Measurements from ENCODE around the gene DBH. TPM values are rescaled to one million over a fixed set of nuclear protein-coding genes. Genes with fewer than 3 reads are reported as not detected.

The DBH gene
- total RNA-seq, 1 donor from 2014 or later, result not detected

DNA sequence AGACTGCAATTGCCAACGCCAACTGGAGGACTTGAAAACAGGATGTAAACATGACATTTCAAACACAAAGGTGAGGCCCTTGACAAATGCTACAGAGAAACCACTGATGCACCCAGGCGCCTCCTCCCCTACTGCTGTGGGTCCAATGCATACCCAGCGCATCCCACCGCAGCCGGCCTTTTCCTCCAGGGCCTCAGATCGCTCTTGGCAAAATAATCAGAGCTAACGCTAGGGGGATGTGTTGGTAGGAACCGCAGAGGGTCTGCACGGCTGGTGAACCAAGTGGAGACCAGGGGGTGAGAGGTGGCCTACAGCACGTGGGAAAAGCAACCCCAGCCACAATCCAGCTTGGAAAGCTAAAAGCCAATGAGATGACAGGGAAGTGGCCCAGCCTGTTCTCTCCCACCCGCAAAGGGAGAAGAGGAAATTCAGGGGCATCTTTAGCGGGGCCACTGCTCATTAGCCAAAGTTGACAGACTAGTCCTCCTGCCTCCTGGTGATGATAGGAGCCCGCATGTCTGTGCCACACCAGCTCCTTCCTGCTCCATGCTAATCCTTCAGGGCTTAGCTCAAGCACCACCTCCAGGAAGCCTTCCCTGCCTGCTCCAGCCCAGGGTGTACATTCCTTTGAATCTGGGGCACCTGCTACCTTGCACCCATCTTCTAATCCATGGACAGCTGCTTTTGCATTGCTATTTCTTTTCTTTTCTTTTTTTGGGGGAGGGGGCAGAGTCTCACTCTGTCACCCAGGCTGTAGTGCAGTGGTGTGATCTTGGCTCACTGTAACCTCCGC is 32.8 kb upstream of the DBH start:
- no peak overlapping the region for H3K27ac ChIP-seq (ENCODE audit: low read depth, low read length)
- H3K36me3 ChIP-seq (ENCODE audit: control insufficient read depth in 3 of 3, insufficient read depth in 3 of 3, low read length in 3 of 3), result no peaks in the 10 kb centered on the region
- H3K27me3 ChIP-seq (ENCODE audit: control insufficient read depth in 3 of 3, insufficient read depth in 3 of 3, low read length in 3 of 3), result peaks cover 52 to 71% (median 61%) of the 10 kb centered on the region in 3 donors
- no peak overlapping the region for H3K9ac ChIP-seq (ENCODE audit: low read depth in 1 of 3, low read length in 3 of 3)
- H3K9me3 ChIP-seq (ENCODE audit: control insufficient read depth in 3 of 3, low read length in 3 of 3), result peaks cover 0 to 4% (median 2%) of the 10 kb centered on the region in 3 donors
- no peak overlapping the region for H3K4me3 ChIP-seq (ENCODE audit: low read length in 3 of 3)
- H3K4me1 ChIP-seq (ENCODE audit: control insufficient read depth in 3 of 3, insufficient read depth in 3 of 3, low read length in 3 of 3), result no peaks in the 10 kb centered on the region

DNA sequence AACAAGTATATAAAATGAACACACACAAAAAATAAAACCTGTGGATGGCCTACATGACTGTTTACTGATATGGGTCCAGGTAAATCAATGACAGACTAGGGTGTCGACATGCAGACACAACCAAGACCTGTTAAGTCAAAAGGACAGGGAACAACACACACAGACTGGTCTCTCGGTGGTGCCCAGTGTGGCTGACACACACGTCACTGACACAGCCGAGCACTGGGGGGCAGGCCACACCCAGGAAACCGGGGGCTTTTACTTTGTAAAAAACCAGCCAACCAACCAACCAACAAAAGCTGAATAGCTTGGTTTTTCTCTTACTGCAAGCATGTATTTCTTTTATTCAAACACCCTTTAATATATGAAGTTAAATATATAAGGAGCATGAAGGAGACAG is 31.9 kb upstream of the DBH start:
- Histone ChIP-seq H3K9me3 (ENCODE audit: control insufficient read depth in 3 of 3, low read length in 3 of 3) (peaks cover 0 to 3% (median 2%) of the 10 kb centered on the region in 3 donors), H3K27me3 (ENCODE audit: control insufficient read depth in 3 of 3, insufficient read depth in 3 of 3, low read length in 3 of 3) (peaks cover 58 to 77% (median 68%) of the 10 kb centered on the region in 3 donors), H3K4me1 (ENCODE audit: control insufficient read depth in 3 of 3, insufficient read depth in 3 of 3, low read length in 3 of 3) (no peaks in the 10 kb centered on the region), H3K9ac (ENCODE audit: low read depth in 1 of 3, low read length in 3 of 3) (no peak overlapping the region), H3K4me3 (ENCODE audit: low read length in 3 of 3) (no peak overlapping the region), H3K36me3 (ENCODE audit: control insufficient read depth in 3 of 3, insufficient read depth in 3 of 3, low read length in 3 of 3) (no peaks in the 10 kb centered on the region), H3K27ac (ENCODE audit: low read depth, low read length) (no peak overlapping the region)

DNA sequence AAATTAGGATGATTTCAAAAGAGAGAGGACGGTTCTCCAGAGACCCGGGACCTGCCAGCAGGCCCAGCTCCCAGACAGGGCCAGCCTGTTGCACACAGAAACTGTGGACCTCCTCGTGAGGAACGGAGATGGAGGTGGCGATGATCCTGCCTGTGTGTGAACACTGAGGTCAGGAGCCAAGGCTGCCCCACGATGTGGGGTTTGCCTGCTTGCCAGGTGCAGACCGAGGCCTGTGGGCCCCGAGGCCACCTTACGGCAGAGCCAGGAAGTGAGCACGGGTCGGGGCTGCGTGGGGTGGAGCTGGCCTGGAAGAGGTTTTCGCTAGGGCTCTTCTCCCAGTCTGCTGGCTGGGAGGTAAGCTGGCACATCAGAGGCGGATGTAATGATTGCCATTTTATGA is 31.3 kb upstream of the DBH start:
- Histone ChIP-seq H3K4me1 (ENCODE audit: control insufficient read depth in 3 of 3, insufficient read depth in 3 of 3, low read length in 3 of 3) (no peaks in the 10 kb centered on the region), H3K4me3 (ENCODE audit: low read length in 3 of 3) (no peak overlapping the region), H3K27me3 (ENCODE audit: control insufficient read depth in 3 of 3, insufficient read depth in 3 of 3, low read length in 3 of 3) (peaks cover 62 to 78% (median 73%) of the 10 kb centered on the region in 3 donors), H3K36me3 (ENCODE audit: control insufficient read depth in 3 of 3, insufficient read depth in 3 of 3, low read length in 3 of 3) (no peaks in the 10 kb centered on the region), H3K9me3 (ENCODE audit: control insufficient read depth in 3 of 3, low read length in 3 of 3) (no peaks in the 10 kb centered on the region), H3K9ac (ENCODE audit: low read depth in 1 of 3, low read length in 3 of 3) (no peak overlapping the region), H3K27ac (ENCODE audit: low read depth, low read length) (no peak overlapping the region)

DNA sequence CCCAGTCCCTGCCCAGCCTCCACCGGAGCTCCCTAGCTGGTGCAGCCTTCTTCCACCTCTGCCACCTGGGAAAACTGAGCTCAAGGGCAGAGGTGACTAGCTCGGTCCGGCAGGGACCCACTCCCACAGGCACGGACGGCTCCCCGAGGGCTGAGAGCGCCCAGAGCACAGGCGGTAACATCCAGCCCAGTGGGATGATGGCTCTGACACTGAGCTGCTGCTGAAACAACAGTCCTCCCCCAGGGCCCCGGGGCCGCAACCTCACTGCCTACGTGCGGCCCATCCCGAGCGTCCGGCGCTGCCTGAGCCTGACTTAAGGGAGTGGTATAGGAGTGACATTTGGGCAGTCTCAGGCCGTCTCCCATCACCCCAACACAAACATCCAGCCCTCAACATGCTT is 30.7 kb upstream of the DBH start:
- Histone ChIP-seq H3K9me3 (ENCODE audit: control insufficient read depth in 3 of 3, low read length in 3 of 3) (no peaks in the 10 kb centered on the region), H3K9ac (ENCODE audit: low read depth in 1 of 3, low read length in 3 of 3) (no peak overlapping the region), H3K4me3 (ENCODE audit: low read length in 3 of 3) (no peak overlapping the region), H3K4me1 (ENCODE audit: control insufficient read depth in 3 of 3, insufficient read depth in 3 of 3, low read length in 3 of 3) (no peaks in the 10 kb centered on the region), H3K27me3 (ENCODE audit: control insufficient read depth in 3 of 3, insufficient read depth in 3 of 3, low read length in 3 of 3) (peaks cover 67 to 83% (median 76%) of the 10 kb centered on the region in 3 donors), H3K27ac (ENCODE audit: low read depth, low read length) (no peak overlapping the region), H3K36me3 (ENCODE audit: control insufficient read depth in 3 of 3, insufficient read depth in 3 of 3, low read length in 3 of 3) (no peaks in the 10 kb centered on the region)

DNA sequence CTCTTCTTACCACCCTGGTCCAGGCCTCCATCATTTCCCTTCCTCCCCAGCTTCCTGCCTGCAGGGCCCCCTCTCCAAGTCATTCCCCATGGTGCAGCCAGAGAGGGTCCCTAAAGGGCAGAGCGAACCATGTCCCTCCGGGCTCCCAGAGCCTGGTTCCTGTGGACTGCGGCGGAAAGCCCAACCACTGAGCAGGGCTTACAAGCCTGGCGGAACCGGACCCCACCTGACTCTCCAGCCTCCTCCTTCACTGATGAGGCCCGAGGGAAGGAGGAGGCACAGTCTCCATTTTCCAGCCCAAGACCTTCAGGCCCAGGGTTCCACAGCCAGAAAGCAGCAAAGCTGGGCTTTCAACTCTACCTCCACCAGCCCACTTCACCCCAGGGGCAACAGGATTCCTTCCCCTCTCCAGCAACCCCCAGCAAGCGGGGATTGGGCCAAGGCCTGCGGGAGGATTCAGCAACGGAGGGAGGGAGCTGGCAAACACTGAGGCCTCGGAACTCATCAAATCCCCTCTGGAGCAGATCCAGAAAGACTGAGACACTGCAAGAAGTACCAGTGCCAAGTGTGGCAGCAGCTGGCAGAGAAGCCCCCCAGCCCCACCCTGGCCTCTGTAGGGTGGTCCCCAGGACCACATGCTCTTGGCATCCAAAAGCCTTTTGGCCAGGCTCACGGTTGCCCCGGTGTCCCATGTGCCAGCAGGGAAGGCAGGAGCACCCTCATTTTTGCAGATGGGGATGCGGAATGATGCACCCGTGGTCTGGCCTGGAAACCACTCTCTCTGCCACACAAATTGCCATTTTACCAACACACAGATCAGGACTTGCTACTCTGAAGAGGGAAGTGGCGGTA is 30.1 kb upstream of the DBH start:
- Histone ChIP-seq H3K27ac (ENCODE audit: low read depth, low read length) (no peak overlapping the region), H3K4me3 (ENCODE audit: low read length in 3 of 3) (no peak overlapping the region), H3K36me3 (ENCODE audit: control insufficient read depth in 3 of 3, insufficient read depth in 3 of 3, low read length in 3 of 3) (no peaks in the 10 kb centered on the region), H3K27me3 (ENCODE audit: control insufficient read depth in 3 of 3, insufficient read depth in 3 of 3, low read length in 3 of 3) (peaks cover 74 to 89% (median 76%) of the 10 kb centered on the region in 3 donors), H3K9ac (ENCODE audit: low read depth in 1 of 3, low read length in 3 of 3) (no peak overlapping the region), H3K4me1 (ENCODE audit: control insufficient read depth in 3 of 3, insufficient read depth in 3 of 3, low read length in 3 of 3) (no peaks in the 10 kb centered on the region), H3K9me3 (ENCODE audit: control insufficient read depth in 3 of 3, low read length in 3 of 3) (no peaks in the 10 kb centered on the region)

DNA sequence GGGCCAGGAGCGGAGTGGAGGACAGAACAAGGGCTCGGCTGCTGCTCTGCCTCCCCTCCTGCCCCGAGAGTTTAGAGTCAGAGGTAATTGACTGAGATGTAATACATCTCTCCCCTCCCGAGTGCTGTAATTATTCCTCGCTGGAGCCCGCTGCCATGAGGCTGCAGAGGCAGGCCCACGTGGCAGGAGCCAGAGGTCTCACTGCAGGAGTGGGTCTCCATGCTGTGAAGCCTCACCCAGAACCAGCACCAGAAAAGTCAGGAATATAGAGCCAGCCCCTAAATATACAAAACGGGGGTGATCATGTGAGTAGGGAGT is 29.5 kb upstream of the DBH start:
- Histone ChIP-seq H3K9me3 (ENCODE audit: control insufficient read depth in 3 of 3, low read length in 3 of 3) (no peaks in the 10 kb centered on the region), H3K9ac (ENCODE audit: low read depth in 1 of 3, low read length in 3 of 3) (no peak overlapping the region), H3K27me3 (ENCODE audit: control insufficient read depth in 3 of 3, insufficient read depth in 3 of 3, low read length in 3 of 3) (peaks cover 74 to 89% (median 77%) of the 10 kb centered on the region in 3 donors), H3K27ac (ENCODE audit: low read depth, low read length) (no peak overlapping the region), H3K4me3 (ENCODE audit: low read length in 3 of 3) (no peak overlapping the region), H3K36me3 (ENCODE audit: control insufficient read depth in 3 of 3, insufficient read depth in 3 of 3, low read length in 3 of 3) (no peaks in the 10 kb centered on the region), H3K4me1 (ENCODE audit: control insufficient read depth in 3 of 3, insufficient read depth in 3 of 3, low read length in 3 of 3) (no peaks in the 10 kb centered on the region)

DNA sequence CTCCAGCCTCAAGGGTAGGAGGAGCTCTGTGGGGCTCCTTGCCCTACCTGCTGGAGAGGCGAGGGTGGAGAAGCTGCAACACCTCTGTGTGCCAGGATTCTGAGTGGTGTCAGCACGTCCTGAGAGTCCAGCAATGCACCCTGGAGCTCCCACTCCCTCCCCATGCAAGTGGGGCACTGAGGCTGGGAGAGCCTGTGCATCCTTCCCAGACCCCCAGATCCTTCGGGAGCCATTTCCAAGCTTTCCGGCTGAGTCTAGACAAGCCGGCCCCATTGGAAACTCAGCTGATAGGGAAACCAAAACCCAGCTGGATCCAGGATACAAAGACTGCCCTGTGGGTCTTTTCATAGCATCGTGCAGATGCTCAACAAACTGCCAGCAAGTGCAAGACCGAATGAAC is 28.8 kb upstream of the DBH start:
- Histone ChIP-seq H3K9ac (ENCODE audit: low read depth in 1 of 3, low read length in 3 of 3) (no peak overlapping the region), H3K9me3 (ENCODE audit: control insufficient read depth in 3 of 3, low read length in 3 of 3) (no peaks in the 10 kb centered on the region), H3K4me1 (ENCODE audit: control insufficient read depth in 3 of 3, insufficient read depth in 3 of 3, low read length in 3 of 3) (no peaks in the 10 kb centered on the region), H3K27me3 (ENCODE audit: control insufficient read depth in 3 of 3, insufficient read depth in 3 of 3, low read length in 3 of 3) (peaks cover 70 to 89% (median 74%) of the 10 kb centered on the region in 3 donors), H3K4me3 (ENCODE audit: low read length in 3 of 3) (no peak overlapping the region), H3K27ac (ENCODE audit: low read depth, low read length) (no peak overlapping the region), H3K36me3 (ENCODE audit: control insufficient read depth in 3 of 3, insufficient read depth in 3 of 3, low read length in 3 of 3) (no peaks in the 10 kb centered on the region)

DNA sequence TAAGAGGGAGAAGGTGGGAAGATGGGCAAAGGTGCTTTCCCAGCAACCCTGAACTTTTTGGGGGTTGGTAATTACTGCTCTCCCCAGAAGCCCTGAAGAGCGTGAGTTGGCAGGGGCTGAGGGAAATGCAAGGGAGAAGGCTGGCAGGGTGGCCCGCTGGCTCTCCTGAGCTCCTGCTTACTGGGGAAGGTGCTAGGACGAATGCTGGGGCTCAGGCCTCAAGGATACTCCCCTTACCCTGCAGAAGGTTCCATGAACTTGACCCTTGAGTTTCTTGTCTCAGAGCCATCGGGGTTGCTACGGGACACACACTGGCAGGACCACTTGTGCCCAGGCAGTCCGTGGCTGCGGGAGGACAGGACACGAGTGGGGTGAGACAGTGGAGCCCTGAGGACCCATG is 28.2 kb upstream of the DBH start:
- Histone ChIP-seq H3K27me3 (ENCODE audit: control insufficient read depth in 3 of 3, insufficient read depth in 3 of 3, low read length in 3 of 3) (peaks cover 73 to 91% (median 79%) of the 10 kb centered on the region in 3 donors), H3K27ac (ENCODE audit: low read depth, low read length) (no peak overlapping the region), H3K9ac (ENCODE audit: low read depth in 1 of 3, low read length in 3 of 3) (no peak overlapping the region), H3K4me3 (ENCODE audit: low read length in 3 of 3) (no peak overlapping the region), H3K9me3 (ENCODE audit: control insufficient read depth in 3 of 3, low read length in 3 of 3) (no peaks in the 10 kb centered on the region), H3K36me3 (ENCODE audit: control insufficient read depth in 3 of 3, insufficient read depth in 3 of 3, low read length in 3 of 3) (no peaks in the 10 kb centered on the region), H3K4me1 (ENCODE audit: control insufficient read depth in 3 of 3, insufficient read depth in 3 of 3, low read length in 3 of 3) (no peaks in the 10 kb centered on the region)

DNA sequence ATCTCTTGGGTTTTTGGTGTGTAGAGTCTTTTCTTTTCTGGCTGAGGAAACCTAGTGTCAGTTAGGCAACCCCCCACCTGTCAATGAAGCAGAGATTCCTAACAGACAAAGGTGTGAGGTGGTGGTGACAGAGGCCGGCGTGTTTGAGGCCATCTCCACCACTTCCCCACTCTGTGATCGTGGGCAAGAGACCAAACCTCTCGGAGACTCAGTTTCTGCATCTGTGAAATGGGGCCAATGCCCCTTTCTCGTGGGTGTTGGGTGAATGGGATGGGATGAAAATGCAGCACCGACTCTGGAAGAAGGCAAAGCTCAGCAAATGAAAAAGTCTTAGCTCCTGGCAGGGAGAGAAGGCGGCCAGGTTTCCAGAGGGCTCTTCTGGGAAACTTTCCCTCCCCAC is 27.8 kb upstream of the DBH start:
- H3K27ac ChIP-seq (ENCODE audit: low read depth, low read length), result no peak overlapping the region
- no peak overlapping the region for H3K9ac ChIP-seq (ENCODE audit: low read depth in 1 of 3, low read length in 3 of 3)
- H3K27me3 ChIP-seq (ENCODE audit: control insufficient read depth in 3 of 3, insufficient read depth in 3 of 3, low read length in 3 of 3), result peaks cover 73 to 88% (median 77%) of the 10 kb centered on the region in 3 donors
- no peaks in the 10 kb centered on the region for H3K9me3 ChIP-seq (ENCODE audit: control insufficient read depth in 3 of 3, low read length in 3 of 3)
- H3K4me1 ChIP-seq (ENCODE audit: control insufficient read depth in 3 of 3, insufficient read depth in 3 of 3, low read length in 3 of 3), result no peaks in the 10 kb centered on the region
- no peaks in the 10 kb centered on the region for H3K36me3 ChIP-seq (ENCODE audit: control insufficient read depth in 3 of 3, insufficient read depth in 3 of 3, low read length in 3 of 3)
- no peak overlapping the region for H3K4me3 ChIP-seq (ENCODE audit: low read length in 3 of 3)

DNA sequence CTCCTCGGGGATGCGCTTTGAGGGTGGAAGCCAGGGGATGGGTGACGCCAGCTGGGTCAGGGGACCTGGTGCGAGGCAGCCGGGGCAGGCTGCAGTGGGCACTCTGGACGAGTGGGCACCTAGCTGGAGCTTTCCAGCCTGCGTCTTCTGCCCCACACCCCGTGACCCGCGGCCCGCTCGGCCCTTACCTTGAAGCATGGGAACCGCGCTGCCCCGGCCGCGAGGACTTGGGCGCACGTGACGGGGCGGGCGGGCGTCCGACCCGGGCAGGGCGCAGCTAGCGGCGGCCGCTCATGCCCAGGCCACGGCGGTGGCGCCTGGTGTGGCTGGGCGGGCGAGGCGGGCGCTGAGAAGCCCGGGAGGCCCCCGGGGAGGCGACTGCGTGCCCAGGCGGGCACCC is 27.3 kb upstream of the DBH start:
- Histone ChIP-seq H3K27ac (ENCODE audit: low read depth, low read length) (no peak overlapping the region), H3K27me3 (ENCODE audit: control insufficient read depth in 3 of 3, insufficient read depth in 3 of 3, low read length in 3 of 3) (peaks cover 73 to 91% (median 79%) of the 10 kb centered on the region in 3 donors), H3K4me3 (ENCODE audit: low read length in 3 of 3) (no peak overlapping the region), H3K36me3 (ENCODE audit: control insufficient read depth in 3 of 3, insufficient read depth in 3 of 3, low read length in 3 of 3) (no peaks in the 10 kb centered on the region), H3K9ac (ENCODE audit: low read depth in 1 of 3, low read length in 3 of 3) (no peak overlapping the region), H3K9me3 (ENCODE audit: control insufficient read depth in 3 of 3, low read length in 3 of 3) (no peaks in the 10 kb centered on the region), H3K4me1 (ENCODE audit: control insufficient read depth in 3 of 3, insufficient read depth in 3 of 3, low read length in 3 of 3) (no peaks in the 10 kb centered on the region)
